GM12872 (cell line): ENCODE results near the gene HSD17B3.

Experiments
- TF ChIP-seq, protein P1 (sequence below): IDR thresholded peaks from 3 replicates; pipeline ENCODE4 v1.5.1; 2011; ENCODE audit warnings: low read depth, mild to moderate bottlenecking, low read length, moderate library complexity; ENCODE audit not compliant: insufficient read depth

Gene HSD17B3

DNA sequence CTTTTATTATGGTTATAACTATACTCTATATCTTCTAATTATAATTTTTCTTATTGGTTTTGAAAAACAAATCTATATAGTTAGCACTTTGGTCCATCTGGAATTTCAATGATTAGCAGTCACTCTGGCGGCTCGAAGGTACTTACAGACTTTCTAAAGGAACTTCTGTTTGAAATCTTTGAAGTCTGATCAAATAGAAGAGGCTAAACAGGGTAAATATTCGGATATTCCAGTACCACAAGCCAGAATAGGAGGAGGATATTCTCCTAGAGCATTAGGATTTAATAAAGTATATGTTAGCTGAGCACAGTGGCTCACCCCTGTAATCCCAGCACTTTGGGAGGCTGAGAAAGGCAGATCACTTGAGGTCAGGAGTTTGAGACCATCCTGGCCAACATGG is 38.7 kb upstream of the HSD17B3 start:
- TF ChIP-seq, protein P1, sequence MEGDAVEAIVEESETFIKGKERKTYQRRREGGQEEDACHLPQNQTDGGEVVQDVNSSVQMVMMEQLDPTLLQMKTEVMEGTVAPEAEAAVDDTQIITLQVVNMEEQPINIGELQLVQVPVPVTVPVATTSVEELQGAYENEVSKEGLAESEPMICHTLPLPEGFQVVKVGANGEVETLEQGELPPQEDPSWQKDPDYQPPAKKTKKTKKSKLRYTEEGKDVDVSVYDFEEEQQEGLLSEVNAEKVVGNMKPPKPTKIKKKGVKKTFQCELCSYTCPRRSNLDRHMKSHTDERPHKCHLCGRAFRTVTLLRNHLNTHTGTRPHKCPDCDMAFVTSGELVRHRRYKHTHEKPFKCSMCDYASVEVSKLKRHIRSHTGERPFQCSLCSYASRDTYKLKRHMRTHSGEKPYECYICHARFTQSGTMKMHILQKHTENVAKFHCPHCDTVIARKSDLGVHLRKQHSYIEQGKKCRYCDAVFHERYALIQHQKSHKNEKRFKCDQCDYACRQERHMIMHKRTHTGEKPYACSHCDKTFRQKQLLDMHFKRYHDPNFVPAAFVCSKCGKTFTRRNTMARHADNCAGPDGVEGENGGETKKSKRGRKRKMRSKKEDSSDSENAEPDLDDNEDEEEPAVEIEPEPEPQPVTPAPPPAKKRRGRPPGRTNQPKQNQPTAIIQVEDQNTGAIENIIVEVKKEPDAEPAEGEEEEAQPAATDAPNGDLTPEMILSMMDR = no peak

DNA sequence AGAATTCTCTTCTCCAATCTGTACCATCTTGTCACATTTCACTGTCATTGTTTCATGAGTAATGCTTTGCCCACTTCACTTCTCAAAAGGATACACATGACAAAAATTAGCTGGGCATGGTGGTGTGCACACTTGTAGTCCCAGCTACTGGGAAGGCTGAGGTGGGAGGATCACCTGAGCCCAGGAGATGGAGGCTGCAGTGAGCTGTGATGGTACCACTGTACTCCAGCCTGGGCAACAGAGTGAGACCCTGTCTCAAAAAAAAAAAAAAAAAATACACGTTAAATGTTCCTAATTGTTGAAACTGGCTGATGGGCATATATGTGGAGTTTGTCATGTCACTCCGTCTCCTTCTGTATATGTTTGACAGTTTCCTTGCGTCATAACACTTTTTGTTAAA is 36.3 kb upstream of the HSD17B3 start:
- TF ChIP-seq, protein P1 = no peak

DNA sequence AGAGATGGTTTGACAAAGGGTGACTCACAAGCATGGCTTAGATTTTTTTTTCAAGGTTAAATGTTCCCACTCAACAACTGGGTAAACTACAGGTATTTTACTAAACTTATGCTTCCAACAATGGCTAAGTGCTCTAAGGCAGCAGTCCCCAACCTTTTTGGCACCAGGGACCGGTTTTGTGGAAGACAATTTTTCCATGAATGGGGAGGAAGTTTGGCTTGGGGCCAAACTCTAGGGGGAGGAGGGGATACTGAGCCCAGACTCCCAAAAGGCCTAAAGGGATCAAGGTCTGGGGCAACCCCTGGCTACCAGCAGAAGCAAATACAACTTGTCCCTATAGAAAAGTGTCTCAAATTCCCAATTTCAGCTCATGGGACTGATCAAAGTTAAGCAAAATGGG is 32.0 kb upstream of the HSD17B3 start:
- TF ChIP-seq, protein P1 = no peak

DNA sequence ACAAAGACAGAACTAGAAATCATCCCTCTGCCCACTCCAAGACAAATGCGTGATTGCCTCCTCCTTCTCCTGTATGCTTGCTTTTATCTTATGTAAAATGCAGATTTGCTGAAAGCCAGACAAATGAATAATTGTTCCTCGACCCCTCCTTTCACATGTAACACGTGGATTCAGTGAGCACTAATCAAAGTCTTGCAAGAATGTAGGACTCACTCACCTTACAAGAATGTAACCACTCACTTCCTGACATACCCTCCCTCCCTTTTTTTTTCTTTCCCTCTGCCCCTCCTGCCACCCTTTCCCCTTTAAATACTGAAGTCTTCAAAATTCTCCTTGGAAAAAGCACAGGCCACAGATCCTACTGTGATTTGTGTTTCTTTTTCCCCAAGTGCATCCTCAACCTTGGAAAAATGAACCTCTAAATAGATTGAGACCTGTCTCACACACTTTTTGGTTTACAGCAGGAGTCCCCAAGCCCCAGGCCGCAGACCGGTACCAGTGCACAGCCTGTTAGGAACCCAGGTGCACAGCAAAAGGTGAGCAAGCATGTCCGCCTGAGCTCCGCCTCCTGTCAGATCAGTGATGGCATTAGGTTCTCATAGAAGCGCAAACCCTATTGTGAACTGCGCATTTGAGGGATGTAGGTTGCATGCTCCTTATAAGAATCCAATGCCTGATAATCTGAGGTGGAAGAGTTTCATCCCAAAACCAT is 29.4 kb upstream of the HSD17B3 start:
- TF ChIP-seq, protein P1 = no peak

DNA sequence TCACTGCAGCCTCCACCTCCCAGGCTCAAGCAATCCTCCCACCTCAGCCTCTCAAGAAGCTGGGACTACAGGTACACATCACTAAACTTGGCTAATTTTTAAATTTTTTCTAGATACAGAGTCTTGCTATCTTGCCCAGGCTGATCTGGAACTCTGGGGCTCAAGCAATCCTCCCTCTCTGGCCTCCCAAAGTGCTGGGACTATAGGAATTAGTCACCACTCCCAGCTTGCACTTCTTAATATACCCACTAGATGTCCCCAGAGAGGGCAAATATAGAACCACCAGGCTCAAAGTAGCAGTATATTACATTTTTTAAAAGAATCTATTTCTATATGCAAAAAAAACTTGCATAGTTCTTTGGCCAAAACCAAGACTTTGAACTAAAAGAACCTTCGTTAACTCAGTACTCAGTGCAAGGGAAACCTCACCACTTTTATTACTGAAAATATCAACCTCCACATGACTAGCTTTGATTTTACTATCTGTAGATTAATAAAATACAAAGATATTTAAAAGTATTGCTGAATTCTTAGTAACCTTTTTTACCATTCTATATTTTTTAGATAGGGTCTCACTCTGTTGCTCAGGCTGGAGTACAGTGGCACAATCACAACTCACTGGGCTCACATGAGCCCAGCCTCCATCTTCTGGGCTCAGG is 25.8 kb upstream of the HSD17B3 start:
- TF ChIP-seq, protein P1 = peak; percentile 68

DNA sequence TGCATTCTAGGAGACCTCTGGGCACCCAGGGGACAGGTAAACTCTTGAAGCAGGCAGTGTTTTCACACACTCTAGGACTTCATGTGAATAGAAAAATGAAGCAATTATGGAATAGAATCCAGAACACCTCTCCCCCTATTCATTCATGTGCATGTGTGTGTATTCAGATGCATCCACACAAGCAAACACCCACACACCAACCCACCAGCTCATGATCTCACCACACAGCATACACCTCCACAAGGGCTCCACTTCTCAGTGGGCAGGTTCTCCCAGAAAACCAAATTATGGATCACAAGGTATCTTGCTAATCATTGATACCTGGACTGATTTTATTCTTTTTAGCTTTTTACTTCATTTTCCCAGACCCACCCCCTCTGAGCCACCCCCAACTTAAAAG is 21.2 kb upstream of the HSD17B3 start:
- TF ChIP-seq, protein P1 = no peak

DNA sequence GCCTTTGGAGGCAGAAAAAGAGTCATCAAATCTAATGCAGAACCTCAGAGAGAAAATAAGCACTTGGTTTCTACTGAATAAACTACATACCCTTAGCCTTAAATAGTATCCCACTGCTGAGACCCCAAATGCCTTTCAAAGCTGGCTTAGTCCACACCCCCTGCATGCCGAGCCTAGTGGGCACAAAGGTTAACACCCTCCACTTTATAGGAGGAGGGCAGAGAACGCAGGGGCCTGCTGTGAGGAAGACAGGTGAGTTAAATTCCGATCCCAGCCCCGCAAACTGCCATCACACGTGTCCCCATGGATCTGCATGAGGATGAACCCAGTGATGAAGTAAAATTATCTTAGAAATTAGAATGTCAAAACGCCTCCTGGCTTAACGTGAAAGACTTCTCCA is 19.5 kb upstream of the HSD17B3 start:
- TF ChIP-seq, protein P1 = no peak
